Lower leg skin (tissue), 3 donors: ENCODE data around the gene KIAA0513.

ENCODE experiments used
- CTCF ChIP-seq, 3 donors: fragments of 450-650 bp; IDR thresholded peaks; one replicate each; pipeline ENCODE4 v1.5.1; 2016; ENCODE audit warnings: antibody characterized with exemption in 3 of 3, mild to moderate bottlenecking in 3 of 3, moderate library complexity in 2 of 3
- POLR2A ChIP-seq, 2 donors: fragments of 450-650 bp; IDR thresholded peaks; one replicate each; pipeline ENCODE4 v1.6.1; 2016 to 2017; ENCODE audit warnings: antibody characterized with exemption in 2 of 2, mild to moderate bottlenecking in 1 of 2, moderate library complexity in 1 of 2

- TF ChIP-seq CTCF (IDR thresholded peaks at IDR 0.05) (no peak), POLR2A (IDR thresholded peaks at IDR 0.05) (no peak)
These were observed 61.1 kb downstream of the KIAA0513 start for GRCh38 chr16:85088570-85089199.
